ENCODE results near the gene ADK. TPM values are rescaled to one million over a fixed set of nuclear protein-coding genes. Genes with fewer than 3 reads are reported as not detected.
A peak's percentile ranks its signal among the peaks of the same experiment; 100 is the strongest.

The ADK gene
- total and polyA plus RNA-seq, 10 donors: 11.1 to 40.5 (median 32.1) TPM

DNA sequence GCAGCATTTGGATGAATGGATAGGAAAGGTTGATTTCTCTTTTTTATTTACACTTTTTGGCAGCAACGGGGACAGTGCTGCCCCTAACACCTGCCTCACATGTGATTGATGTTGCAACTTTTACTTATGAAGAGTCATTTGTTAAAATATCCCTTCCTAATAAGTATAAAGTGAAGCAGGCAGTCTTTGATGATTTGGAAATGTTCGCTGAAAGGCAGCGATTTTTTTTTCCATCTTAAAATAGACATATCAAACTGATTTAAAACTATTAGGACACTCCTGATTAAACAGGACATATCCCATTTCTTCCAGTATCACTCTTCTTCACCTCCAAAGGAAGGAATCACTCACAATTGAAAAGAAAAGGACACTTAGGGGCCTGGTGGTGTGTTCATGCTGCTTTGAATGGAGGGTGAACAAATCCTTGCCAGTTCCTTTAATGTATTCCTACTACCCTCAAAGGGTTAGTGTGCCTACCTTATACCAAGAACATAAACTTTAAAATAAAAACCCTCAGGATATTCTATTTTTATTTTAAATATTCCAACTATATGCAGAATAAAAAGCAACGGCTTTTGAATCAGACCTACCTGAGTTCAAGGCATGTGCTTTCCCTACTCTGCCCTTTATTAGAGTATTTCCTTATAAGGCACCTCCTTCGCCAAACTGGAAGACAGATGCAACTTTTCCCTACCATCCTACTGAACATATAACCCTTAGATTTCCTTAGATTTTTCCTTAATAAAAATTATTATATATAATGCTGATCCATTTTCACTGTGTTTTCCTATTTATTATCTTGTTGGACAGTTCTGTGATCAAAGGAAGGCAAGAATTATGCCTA is 1.1 kb downstream of the ADK start:
- H3K9me3 ChIP-seq: no peaks in the 10 kb centered on the region
- WGBS, 5 donors: 19 to 29% (median 25%) methylated on average over 5 of the region's 5 CpGs
- DNase-seq: no peak
- TF ChIP-seq, protein P1, sequence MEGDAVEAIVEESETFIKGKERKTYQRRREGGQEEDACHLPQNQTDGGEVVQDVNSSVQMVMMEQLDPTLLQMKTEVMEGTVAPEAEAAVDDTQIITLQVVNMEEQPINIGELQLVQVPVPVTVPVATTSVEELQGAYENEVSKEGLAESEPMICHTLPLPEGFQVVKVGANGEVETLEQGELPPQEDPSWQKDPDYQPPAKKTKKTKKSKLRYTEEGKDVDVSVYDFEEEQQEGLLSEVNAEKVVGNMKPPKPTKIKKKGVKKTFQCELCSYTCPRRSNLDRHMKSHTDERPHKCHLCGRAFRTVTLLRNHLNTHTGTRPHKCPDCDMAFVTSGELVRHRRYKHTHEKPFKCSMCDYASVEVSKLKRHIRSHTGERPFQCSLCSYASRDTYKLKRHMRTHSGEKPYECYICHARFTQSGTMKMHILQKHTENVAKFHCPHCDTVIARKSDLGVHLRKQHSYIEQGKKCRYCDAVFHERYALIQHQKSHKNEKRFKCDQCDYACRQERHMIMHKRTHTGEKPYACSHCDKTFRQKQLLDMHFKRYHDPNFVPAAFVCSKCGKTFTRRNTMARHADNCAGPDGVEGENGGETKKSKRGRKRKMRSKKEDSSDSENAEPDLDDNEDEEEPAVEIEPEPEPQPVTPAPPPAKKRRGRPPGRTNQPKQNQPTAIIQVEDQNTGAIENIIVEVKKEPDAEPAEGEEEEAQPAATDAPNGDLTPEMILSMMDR (IDR thresholded peaks at IDR 0.05 in 8 of 11, conservative IDR thresholded peaks at IDR 0.05 in 3 of 11): no peak
- TF ChIP-seq POLR2AphosphoS5 (IDR thresholded peaks at IDR 0.05) (no peak), POLR2A (IDR thresholded peaks at IDR 0.05) (no peak)
- peaks cover 26 to 90% (median 58%) of the 10 kb centered on the region in 6 donors for H3K4me1 ChIP-seq
- H3K27me3 ChIP-seq (replicated peaks in 1 of 7): no peaks in the 10 kb centered on the region
- intact Hi-C loops (cut with DNase I; ENCODE audit: low total_unique reads): no loop called here
- peak overlapping the region; percentile 76 to 98 (median 92) for H3K4me3 ChIP-seq
- H3K36me3 ChIP-seq: peaks cover 0 to 10% (median 0%) of the 10 kb centered on the region in 6 donors
- peak overlapping the region in 7 of 8 donors; percentile 89 to 96 (median 94) for H3K27ac ChIP-seq

DNA sequence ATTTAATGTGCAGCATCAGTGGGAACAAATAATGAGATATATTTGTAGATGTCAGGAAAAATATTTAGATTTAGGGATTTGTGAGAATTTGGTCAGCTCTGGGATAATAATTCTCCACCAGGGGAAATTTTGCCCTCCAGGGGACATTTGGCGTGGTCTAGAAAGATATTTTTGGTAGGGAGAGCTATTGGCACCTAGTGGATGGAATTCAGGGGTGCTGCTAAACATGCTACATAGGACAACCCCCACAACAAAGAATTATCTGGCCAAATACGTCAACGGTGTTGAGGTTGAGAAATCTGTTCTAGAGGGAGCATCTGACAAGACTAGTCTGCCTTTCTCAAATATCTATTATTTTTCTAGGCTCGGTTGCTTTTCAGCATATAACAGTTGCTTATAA is 2.1 kb downstream of the ADK start:
- H3K4me3 ChIP-seq: no peak overlapping the region
- intact Hi-C loops (cut with DNase I; ENCODE audit: low total_unique reads): no loop called here

DNA sequence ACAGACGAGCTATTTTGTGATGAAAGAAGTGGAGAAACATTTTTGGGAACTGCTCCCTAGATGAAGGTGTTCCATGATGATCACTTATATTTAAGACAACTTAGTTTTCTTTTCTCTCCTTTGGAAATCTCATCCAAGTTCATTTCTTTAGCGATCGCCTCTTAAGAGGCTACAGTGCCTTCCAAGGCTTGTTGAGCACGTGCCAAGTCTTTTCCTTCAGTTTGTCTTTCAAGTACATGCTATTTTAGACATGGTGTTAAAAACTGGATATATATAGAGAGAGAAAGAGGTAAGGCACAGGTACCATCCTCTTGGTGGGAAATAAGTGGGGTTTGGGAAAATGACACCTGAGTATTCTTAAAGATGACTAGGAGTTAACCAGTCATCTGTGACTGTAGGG is 2.7 kb downstream of the ADK start:
- intact Hi-C loops (cut with DNase I; ENCODE audit: low total_unique reads): no loop called here
- H3K27ac ChIP-seq: no peak overlapping the region
- no peaks in the 10 kb centered on the region for H3K27me3 ChIP-seq (replicated peaks in 1 of 7)
- WGBS, 5 donors: 64 to 88% (median 79%) methylated on average over 4 of the region's 4 CpGs
- H3K4me3 ChIP-seq: no peak overlapping the region
- no peak for TF ChIP-seq POLR2AphosphoS5 (IDR thresholded peaks at IDR 0.05)
- no peak for TF ChIP-seq POLR2A (IDR thresholded peaks at IDR 0.05)
- TF ChIP-seq, protein P1 (IDR thresholded peaks at IDR 0.05 in 8 of 11, conservative IDR thresholded peaks at IDR 0.05 in 3 of 11): no peak
- H3K36me3 ChIP-seq: no peaks in the 10 kb centered on the region
- no peak for DNase-seq
- H3K4me1 ChIP-seq: peaks cover 26 to 83% (median 48%) of the 10 kb centered on the region in 6 donors
- H3K9me3 ChIP-seq: no peaks in the 10 kb centered on the region

More for the DNA sequence above, 2.1 kb downstream of the ADK start:
- Histone ChIP-seq H3K36me3 (peaks cover 0 to 1% (median 0%) of the 10 kb centered on the region in 6 donors), H3K9me3 (no peaks in the 10 kb centered on the region), H3K27me3 (replicated peaks in 1 of 7) (no peaks in the 10 kb centered on the region), H3K27ac (no peak overlapping the region), H3K4me1 (peaks cover 26 to 87% (median 54%) of the 10 kb centered on the region in 6 donors)
- WGBS, 5 donors: 57 to 82% (median 71%) methylated on average over 4 of the region's 4 CpGs
- TF ChIP-seq POLR2A (IDR thresholded peaks at IDR 0.05) (no peak), POLR2AphosphoS5 (IDR thresholded peaks at IDR 0.05) (no peak)
- TF ChIP-seq, protein P1 (IDR thresholded peaks at IDR 0.05 in 8 of 11, conservative IDR thresholded peaks at IDR 0.05 in 3 of 11): peak in 1 of 11 experiments; percentile 28
- DNase-seq: no peak

DNA sequence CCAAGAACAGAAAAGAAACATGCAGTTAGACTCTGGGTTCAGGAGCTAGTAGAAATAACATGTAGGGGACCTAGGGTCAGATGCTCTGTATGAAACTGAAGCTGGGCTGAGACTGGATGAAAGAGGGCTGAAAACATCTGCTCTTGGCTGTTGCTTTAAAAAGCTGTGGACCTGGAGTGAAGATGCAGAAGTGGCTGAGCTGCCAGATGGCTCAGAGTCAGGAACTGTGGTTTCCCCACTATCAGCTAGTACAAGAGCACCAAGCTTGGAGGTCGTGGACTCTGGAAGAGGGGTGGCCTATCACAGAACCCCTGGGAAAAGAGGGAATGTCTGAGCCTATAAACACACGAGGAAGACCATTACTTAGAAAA is 5.9 kb downstream of the ADK start:
- no peaks in the 10 kb centered on the region for H3K36me3 ChIP-seq
- TF ChIP-seq, protein P1 (IDR thresholded peaks at IDR 0.05 in 8 of 11, conservative IDR thresholded peaks at IDR 0.05 in 3 of 11): no peak
- no peak for TF ChIP-seq POLR2AphosphoS5 (IDR thresholded peaks at IDR 0.05)
- no peak for TF ChIP-seq POLR2A (IDR thresholded peaks at IDR 0.05)
- intact Hi-C loops (cut with DNase I; ENCODE audit: low total_unique reads): no loop called here
- DNase-seq: no peak
- WGBS, 5 donors: 12 to 26% (median 20%) methylated on average over 2 of the region's 2 CpGs
- no peaks in the 10 kb centered on the region for H3K27me3 ChIP-seq (replicated peaks in 1 of 7)
- no peak overlapping the region for H3K4me3 ChIP-seq
- no peaks in the 10 kb centered on the region for H3K9me3 ChIP-seq
- H3K27ac ChIP-seq: peak overlapping the region in 1 of 8 donors; percentile 34
- H3K4me1 ChIP-seq: peaks cover 13 to 63% (median 28%) of the 10 kb centered on the region in 6 donors
